IMR-90 (cell line): Measurements from ENCODE around the gene LINC00632. TPM values are rescaled to one million over a fixed set of nuclear protein-coding genes. Genes with fewer than 3 reads are reported as not detected.

Source experiments
- ATAC-seq: fragments of 200-7000 bp; cut with Tn5 transposase; 2 replicates; pipeline ENCODE4 v1.9.1; 2020; ENCODE audit warnings: low read depth, mild to moderate bottlenecking, moderate library complexity
- BruUV-seq: library from RNA; stranded (reverse); fragments of 400-500 nt; replicated peaks from 2 replicates; lab custom pipeline; 2021; lab: Mats Ljungman, UMichigan
- CTCF ChIA-PET: fragments of 300-600 bp; formaldehyde crosslinking; extraction: SDS; loops from one replicate; lab custom pipeline; 2021; ENCODE audit warnings: antibody characterized with exemption; lab: Yijun Ruan, JAX
- POLR2A ChIA-PET: fragments of 300-600 bp; sonication (Branson Sonifier 250); formaldehyde crosslinking; loops from one replicate; lab custom pipeline; 2022; ENCODE audit warnings: antibody characterized with exemption; ENCODE audit not compliant: unreplicated experiment; lab: Charles Lee
- DNase-seq: peaks from one replicate; pipeline ENCODE4 v3.0.0; 2013
- H2AFZ ChIP-seq: replicated peaks from 2 replicates; pipeline ENCODE3; 2013; ENCODE audit warnings: low read length, mild to moderate bottlenecking; ENCODE audit not compliant: poor library complexity
- H2AK5ac ChIP-seq: 2 replicates; pipeline ENCODE4 v1.6.1; 2013; ENCODE audit warnings: low read depth, low read length, inconsistent platforms
- H2AK9ac ChIP-seq: replicated peaks from 2 replicates; pipeline ENCODE3; 2013; ENCODE audit warnings: mild to moderate bottlenecking, low read depth, low read length, moderate library complexity; ENCODE audit not compliant: poor library complexity
- H2BK120ac ChIP-seq: 2 replicates; pipeline ENCODE4 v1.6.1; 2013; ENCODE audit warnings: low read depth, low read length, inconsistent platforms
- H2BK15ac ChIP-seq: 3 replicates; pipeline ENCODE4 v1.6.1; 2013; ENCODE audit warnings: low read depth, low read length, inconsistent platforms
- H2BK20ac ChIP-seq: 2 replicates; pipeline ENCODE4 v1.6.1; 2013; ENCODE audit warnings: low read depth, mild to moderate bottlenecking, inconsistent platforms, low read length, moderate library complexity
- H2BK5ac ChIP-seq: 2 replicates; pipeline ENCODE4 v1.6.1; 2013; ENCODE audit warnings: mild to moderate bottlenecking, low read depth, low read length, inconsistent platforms; ENCODE audit not compliant: poor library complexity, severe bottlenecking
- H3K14ac ChIP-seq: replicated peaks from 2 replicates; pipeline ENCODE4 v1.6.1; 2013; ENCODE audit warnings: low read depth, low read length, inconsistent platforms
- H3K18ac ChIP-seq: 2 replicates; pipeline ENCODE4 v1.6.1; 2013; ENCODE audit warnings: low read depth, low read length, control low read depth
- H3K23ac ChIP-seq: 2 replicates; pipeline ENCODE4 v1.6.1; 2013; ENCODE audit warnings: low read depth, low read length, inconsistent platforms
- H3K27ac ChIP-seq: 2 replicates; pipeline ENCODE4 v1.5.1; 2013; ENCODE audit warnings: mild to moderate bottlenecking, control low read depth, low read length; ENCODE audit not compliant: insufficient read depth
- H3K27me3 ChIP-seq: 2 replicates; pipeline ENCODE4 v1.6.1; 2013; ENCODE audit warnings: low read length; ENCODE audit not compliant: control insufficient read depth, insufficient read depth
- H3K36me3 ChIP-seq: 2 replicates; pipeline ENCODE4 v1.6.1; 2013; ENCODE audit warnings: low read length, mixed read lengths; ENCODE audit not compliant: control insufficient read depth, insufficient read depth
- H3K4ac ChIP-seq: 2 replicates; pipeline ENCODE4 v1.6.1; 2013; ENCODE audit warnings: low read depth, low read length, inconsistent platforms
- H3K4me1 ChIP-seq: 2 replicates; pipeline ENCODE4 v1.6.1; 2013; ENCODE audit warnings: low read length, mixed read lengths; ENCODE audit not compliant: control insufficient read depth, insufficient read depth
- H3K4me2 ChIP-seq: 2 replicates; pipeline ENCODE4 v1.6.1; 2013; ENCODE audit warnings: low read depth, mild to moderate bottlenecking, control low read depth, low read length, moderate library complexity
- H3K4me3 ChIP-seq: 2 replicates; pipeline ENCODE4 v1.5.1; 2013; ENCODE audit warnings: low read depth, mild to moderate bottlenecking, control low read depth, low read length, moderate library complexity; ENCODE audit not compliant: insufficient read depth
- H3K56ac ChIP-seq: 2 replicates; pipeline ENCODE4 v1.6.1; 2013; ENCODE audit warnings: low read length, inconsistent platforms; ENCODE audit not compliant: insufficient read depth; ENCODE audit errors: extremely low read depth
- H3K79me1 ChIP-seq, 2 experiments: 2 replicates each; pipeline ENCODE4 v1.6.1; 2013; ENCODE audit warnings: low read length in 2 of 2, inconsistent platforms in 1 of 2, low read depth in 1 of 2
- H3K9ac ChIP-seq: 2 replicates; pipeline ENCODE4 v1.6.1; 2013; ENCODE audit warnings: low read depth, low read length, control low read depth
- H3K9me1 ChIP-seq: 2 replicates; pipeline ENCODE4 v1.6.1; 2013; ENCODE audit warnings: low read length, inconsistent platforms; ENCODE audit not compliant: insufficient read depth
- H3K9me3 ChIP-seq: 2 replicates; pipeline ENCODE4 v1.6.1; 2013; ENCODE audit warnings: low read length; ENCODE audit not compliant: control insufficient read depth, insufficient read depth
- H4K20me1 ChIP-seq: 2 replicates; pipeline ENCODE4 v1.6.1; 2013; ENCODE audit warnings: low read length, inconsistent platforms; ENCODE audit not compliant: insufficient read depth
- H4K5ac ChIP-seq: 2 replicates; pipeline ENCODE4 v1.6.1; 2013; ENCODE audit warnings: mild to moderate bottlenecking, low read depth, low read length, control low read depth
- H4K8ac ChIP-seq, 2 experiments: 2 replicates each; pipeline ENCODE4 v1.6.1; 2013; ENCODE audit warnings: low read depth in 2 of 2, low read length in 2 of 2, control low read depth in 1 of 2, inconsistent platforms in 1 of 2
- H4K91ac ChIP-seq: 2 replicates; pipeline ENCODE4 v1.6.1; 2013; ENCODE audit warnings: low read depth, low read length, inconsistent platforms; ENCODE audit not compliant: insufficient read depth
- BHLHE40 ChIP-seq: fragments of 150-350 bp; IDR thresholded peaks from 2 replicates; pipeline ENCODE4 v1.6.1; 2016; ENCODE audit warnings: mild to moderate bottlenecking, low read depth, low read length
- CEBPB ChIP-seq: IDR thresholded peaks from 2 replicates; pipeline ENCODE4 v1.6.1; 2012; ENCODE audit warnings: low read depth, low read length, improper control_type of control experiment
- CHD1 ChIP-seq: IDR thresholded peaks from 2 replicates; pipeline ENCODE4 v1.6.1; 2012; ENCODE audit warnings: low read depth, low read length, improper control_type of control experiment
- CTCF ChIP-seq: conservative IDR thresholded peaks from 2 replicates; pipeline ENCODE4 v1.5.1; 2012; ENCODE audit warnings: mild to moderate bottlenecking, low read depth, low read length, improper control_type of control experiment
- ELK1 ChIP-seq: fragments of 150-350 bp; IDR thresholded peaks from 2 replicates; pipeline ENCODE4 v1.6.1; 2016; ENCODE audit warnings: low read depth, mild to moderate bottlenecking, low read length, moderate library complexity, borderline replicate concordance
- FOS ChIP-seq: fragments of 150-350 bp; IDR thresholded peaks from 2 replicates; pipeline ENCODE4 v1.6.1; 2016; ENCODE audit warnings: low read depth, low read length
- MAFK ChIP-seq: IDR thresholded peaks from 2 replicates; pipeline ENCODE4 v1.6.1; 2012; ENCODE audit warnings: low read depth, low read length, improper control_type of control experiment
- MXI1 ChIP-seq: IDR thresholded peaks from 2 replicates; pipeline ENCODE4 v1.6.1; 2012; ENCODE audit warnings: low read depth, mild to moderate bottlenecking, low read length, moderate library complexity, borderline replicate concordance
- NFE2L2 ChIP-seq: fragments of 150-350 bp; IDR thresholded peaks from 2 replicates; pipeline ENCODE4 v1.6.1; 2016; ENCODE audit warnings: low read depth, mild to moderate bottlenecking, low read length
- POLR2A ChIP-seq: IDR thresholded peaks from 2 replicates; pipeline ENCODE4 v1.6.1; 2012; ENCODE audit warnings: mild to moderate bottlenecking, low read depth, low read length
- RAD21 ChIP-seq: IDR thresholded peaks from 2 replicates; pipeline ENCODE4 v1.6.1; 2012; ENCODE audit warnings: low read length, improper control_type of control experiment
- RCOR1 ChIP-seq: IDR thresholded peaks from 2 replicates; pipeline ENCODE4 v1.6.1; 2012; ENCODE audit warnings: mild to moderate bottlenecking, low read length, improper control_type of control experiment; ENCODE audit not compliant: insufficient replicate concordance
- RFX5 ChIP-seq: IDR thresholded peaks from 2 replicates; pipeline ENCODE4 v1.8.0; 2012; ENCODE audit warnings: low read depth, mild to moderate bottlenecking, low read length, moderate library complexity
- WGBS, 2 experiments: methylation state at CpG; one replicate each; pipeline versions ENCODE4 v1.1.5 to v1.1.7; 2013; ENCODE audit warnings: missing lambda C conversion rate in 2 of 2; ENCODE audit not compliant: insufficient read length in 1 of 2; ENCODE audit errors: extremely low coverage in 2 of 2; 5-methylcytosine and 5-hydroxymethylcytosine counted together
- dilution Hi-C: fragments of 300-500 bp; cut with HindIII; formaldehyde crosslinking; loops from one replicate; pipeline ENCODE4 v1.14.3; 2018; ENCODE audit warnings: low sequenced_read_pairs; ENCODE audit not compliant: unreplicated experiment
- in situ Hi-C: fragments of 300-500 bp; cut with MboI; formaldehyde crosslinking; loops from 3 replicates; pipeline ENCODE4 v1.14.3; 2019; ENCODE audit warnings: low sequenced_read_pairs, inconsistent platforms, mixed read lengths
- intact Hi-C: fragments of 100-400 bp; cut with micrococcal nuclease; formaldehyde crosslinking; loops from 2 replicates; pipeline ENCODE4 v1.10.0; 2022
- polyA plus RNA-seq, 3 experiments: library from polyadenylated mRNA; depleted of rRNA; stranded (reverse); fragments of >200 nt; gene quantifications; 2 replicates each; pipeline ENCODE4 v1.2.3, GENCODE V29; 2012; ENCODE audit warnings: low replicate concordance in 1 of 3
- total RNA-seq: library from RNA; depleted of rRNA; stranded (reverse); fragments of >200 nt; gene quantifications from 2 replicates; pipeline ENCODE4 v1.2.3, GENCODE V29; 2012

The LINC00632 gene
- total and polyA plus RNA-seq, 2 of the 4 experiments (the other 2 are of a cell fraction) = 7.2 to 25.0 TPM

- Histone ChIP-seq H3K4me2 (no peak overlapping the region), H3K9ac (no peak overlapping the region), H3K79me1 (no peaks in the 10 kb centered on the region), H2AK9ac (no peak overlapping the region), H2AK5ac (no peak overlapping the region), H2BK120ac (no peak overlapping the region), H4K8ac (no peak overlapping the region), H3K4ac (no peak overlapping the region), H3K27ac (no peak overlapping the region), H3K23ac (no peak overlapping the region), H3K9me1 (no peaks in the 10 kb centered on the region), H3K4me1 (no peaks in the 10 kb centered on the region), H3K36me3 (no peaks in the 10 kb centered on the region), H3K14ac (no peak overlapping the region), H2AFZ (no peak overlapping the region), H4K91ac (no peak overlapping the region), H2BK5ac (peak overlapping the region; percentile 92), H3K56ac (no peak overlapping the region), H4K5ac (no peak overlapping the region), H2BK15ac (no peak overlapping the region), H4K20me1 (no peaks in the 10 kb centered on the region), H2BK20ac (no peak overlapping the region), H3K4me3 (no peak overlapping the region), H3K18ac (no peak overlapping the region), H3K9me3 (0 out of 2 replicates have a peak, but pooled peaks cover 1% of the 10 kb centered on the region), H3K27me3 (no peaks in the 10 kb centered on the region)
- CTCF ChIA-PET = no interaction called here
- intact Hi-C loops = no loop called here
- TF ChIP-seq ELK1 (no peak), BHLHE40 (no peak), NFE2L2 (no peak), RFX5 (no peak), MAFK (no peak), MXI1 (no peak), RCOR1 (no peak), RAD21 (no peak), CTCF (no peak), POLR2A (no peak), FOS (no peak), CHD1 (no peak), CEBPB (no peak)
- no TSS peak for BruUV-seq
- in situ Hi-C loops = no loop called here
- POLR2A ChIA-PET = no interaction called here
- ATAC-seq (no peak), DNase-seq (peak; percentile 19)
- WGBS, 2 experiments = 35 to 100% methylated on average over 1 to 4 of the region's 4 CpGs
- dilution Hi-C loops = no loop called here
Observed at GRCh38 chrX:140723121-140723715, 13.7 kb downstream of the LINC00632 start.
